Stimulated activated CD4-positive, alpha-beta T cell treated with anti-CD3 and anti-CD28 coated beads, TNF-alpha, amount 100 ng/mL, for 24 hours (primary cell): ENCODE measurements around the gene AADACL3.

Experiments
- DNase-seq, 3 experiments: peaks; one replicate each; pipeline ENCODE4 v3.0.0-alpha.2; 2020; ENCODE audit warnings: low read depth in 3 of 3

Gene AADACL3

DNA sequence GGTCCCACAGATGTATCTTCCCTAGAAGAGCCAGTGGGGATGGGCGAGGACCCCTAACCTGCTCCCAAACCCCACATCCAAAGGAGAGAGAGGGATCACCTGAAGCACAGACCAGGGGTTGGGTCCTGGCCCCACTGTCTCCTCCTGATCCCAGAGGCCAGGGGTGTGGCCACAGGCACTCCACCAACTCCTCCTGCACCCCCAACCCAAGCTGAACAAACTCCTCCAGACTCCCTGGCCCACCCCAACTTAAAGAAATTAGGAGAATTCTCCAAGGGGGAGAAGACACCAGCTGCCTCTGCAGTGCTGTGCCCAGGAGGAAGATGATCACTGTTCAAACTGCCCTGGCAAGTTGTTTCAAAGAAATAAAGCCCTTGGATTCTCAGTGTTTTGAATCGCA, 53.1 kb downstream of the AADACL3 start:
- no peak for DNase-seq

DNA sequence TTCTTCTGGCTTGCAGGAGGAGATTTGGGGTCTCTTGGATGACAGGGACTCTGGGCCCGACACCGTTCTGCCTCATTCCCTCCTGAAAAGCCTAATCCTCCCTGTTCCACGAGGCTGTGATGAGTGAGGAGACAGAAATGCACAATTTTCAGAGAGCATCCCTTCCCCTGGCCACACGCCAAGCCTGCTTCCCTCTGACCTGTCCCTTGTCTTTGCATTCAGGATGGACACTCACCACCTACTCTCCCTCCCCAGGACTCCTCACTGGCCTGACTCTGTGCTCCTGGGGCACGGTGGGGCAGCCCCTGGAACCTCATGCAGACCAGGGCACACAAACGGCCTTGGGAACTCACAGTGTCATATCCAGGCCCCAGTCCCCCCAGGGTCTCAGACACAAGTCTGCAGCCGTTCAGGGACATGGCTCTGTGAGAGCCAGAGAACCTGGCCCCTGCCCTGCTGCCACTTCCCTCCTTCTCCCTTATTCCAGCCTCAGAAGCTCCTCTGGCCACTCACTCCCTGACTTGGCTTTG, 54.1 kb downstream of the AADACL3 start:
- DNase-seq = no peak

DNA sequence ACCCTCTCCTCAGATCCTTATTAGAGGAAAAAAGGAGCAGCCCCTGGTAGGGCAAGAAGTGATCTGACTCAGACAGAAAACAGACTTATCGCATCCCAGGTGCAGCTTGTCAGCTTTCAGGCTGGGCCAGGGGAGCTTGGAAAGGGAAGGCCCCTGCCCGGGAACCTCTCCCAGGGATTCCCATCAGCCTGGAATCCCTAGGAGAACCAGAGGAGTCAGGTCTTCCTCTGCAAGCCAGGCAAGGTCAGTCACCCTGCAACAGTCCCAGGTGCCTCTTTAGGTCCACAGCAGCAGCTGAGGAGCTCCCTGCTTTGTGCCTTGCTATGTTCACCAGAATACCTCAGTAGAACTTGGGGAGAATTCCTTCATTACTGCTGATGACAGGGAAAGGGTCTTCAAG, 54.7 kb downstream of the AADACL3 start:
- no peak for DNase-seq

DNA sequence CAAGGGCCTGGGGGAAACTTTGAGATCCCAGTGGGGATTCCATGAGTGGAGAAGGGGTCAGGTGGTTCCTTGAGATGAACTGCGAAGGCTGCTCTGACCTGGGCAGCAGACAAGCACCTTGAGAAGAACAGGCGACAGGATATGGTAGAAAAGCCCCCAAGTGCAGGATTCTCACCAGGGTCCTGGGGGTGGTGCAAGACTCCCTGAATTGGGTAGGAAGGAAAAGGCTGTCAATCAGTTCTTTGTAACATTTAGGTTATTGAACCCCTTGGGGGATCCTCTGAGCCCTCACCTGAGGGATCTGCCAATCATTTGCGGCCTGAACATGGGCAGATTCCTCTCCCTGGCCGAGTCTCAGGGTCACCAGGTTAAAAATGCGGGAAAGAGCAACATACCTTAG, 55.3 kb downstream of the AADACL3 start:
- DNase-seq = no peak

DNA sequence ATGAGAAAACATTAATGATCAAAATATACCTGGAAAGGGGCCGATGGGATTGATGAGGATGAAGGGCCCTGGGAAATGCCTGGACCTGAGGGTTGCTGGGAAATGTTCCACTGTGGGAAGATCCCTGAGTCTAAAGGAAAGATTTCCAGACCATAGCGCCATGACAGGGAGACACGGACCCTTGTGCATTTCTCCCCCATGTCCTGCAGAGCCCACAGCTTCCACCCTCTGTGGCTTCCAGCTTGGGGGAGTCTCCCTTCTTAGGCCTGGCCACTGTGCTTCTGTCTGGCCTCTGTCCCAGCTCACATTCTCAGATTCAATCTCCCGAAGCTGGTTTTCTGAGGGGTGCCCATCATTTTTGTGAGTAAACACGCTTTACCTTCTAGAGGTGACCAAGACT, 56.6 kb downstream of the AADACL3 start:
- no peak for DNase-seq

DNA sequence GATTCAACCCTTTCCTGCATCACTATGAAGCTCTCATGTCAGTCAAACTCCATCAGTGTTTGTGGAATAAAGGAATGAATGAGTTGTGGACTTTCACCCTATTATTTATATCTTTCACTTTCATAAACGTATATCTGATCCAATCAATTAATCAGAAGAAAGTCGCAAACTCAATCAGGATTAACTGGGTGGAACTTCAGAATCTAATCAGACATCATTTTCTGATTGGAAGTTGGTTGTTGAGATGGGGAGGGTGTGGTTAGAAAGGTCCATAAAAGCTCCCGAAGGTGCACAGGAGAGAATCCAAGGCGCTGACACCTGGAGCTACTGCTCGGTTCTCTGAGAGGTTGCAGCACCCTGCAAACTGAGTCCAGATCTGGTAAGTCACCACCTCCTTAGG, 57.5 kb downstream of the AADACL3 start, which contains the start of gene PRAMEF12:
Gene PRAMEF12, plus strand, starts transcription at position 301 of the 400 bp plus-strand sequence. CDS start 1,130 bp downstream, outside the sequence.
- DNase-seq = no peak

DNA sequence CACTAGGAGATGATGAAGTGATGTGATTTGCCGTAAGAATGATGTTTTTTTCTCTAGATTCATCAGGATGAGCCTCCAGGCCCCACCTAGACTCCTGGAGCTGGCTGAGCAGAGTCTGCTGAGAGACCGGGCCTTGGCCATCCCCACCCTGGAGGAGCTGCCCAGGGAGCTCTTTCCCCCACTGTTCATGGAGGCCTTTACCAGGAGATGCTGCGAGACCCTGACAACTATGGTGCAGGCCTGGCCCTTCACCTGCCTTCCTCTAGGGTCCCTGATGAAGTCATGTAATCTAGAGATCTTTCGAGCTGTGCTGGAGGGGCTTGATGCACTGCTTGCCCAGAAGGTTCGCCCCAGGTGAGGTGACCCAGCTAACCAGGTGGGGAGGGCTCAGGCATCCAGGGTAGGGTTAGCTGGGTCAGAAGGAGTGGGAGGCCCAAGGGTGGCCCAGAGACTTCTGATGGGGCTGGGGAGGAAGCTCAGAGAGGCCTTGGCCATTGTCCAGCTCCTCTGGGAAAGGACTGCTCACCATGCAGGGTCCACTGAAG, 59.0 kb downstream of the AADACL3 start:
- DNase-seq = no peak

DNA sequence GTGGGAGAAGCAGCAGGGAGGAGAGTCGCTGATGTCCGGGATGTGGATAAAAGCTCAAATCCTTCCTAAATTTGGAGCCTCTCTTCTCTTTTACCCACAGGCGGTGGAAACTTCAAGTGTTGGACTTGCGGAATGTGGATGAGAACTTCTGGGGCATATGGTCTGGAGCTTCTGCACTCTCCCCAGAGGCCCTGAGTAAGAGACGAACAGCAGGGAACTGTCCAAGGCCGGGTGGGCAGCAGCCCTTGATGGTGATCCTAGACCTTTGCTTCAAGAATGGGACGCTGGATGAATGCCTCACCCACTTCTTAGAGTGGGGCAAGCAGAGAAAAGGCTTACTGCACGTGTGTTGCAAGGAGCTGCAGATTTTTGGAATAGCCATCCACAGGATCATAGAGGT, 59.5 kb downstream of the AADACL3 start:
- no peak for DNase-seq

DNA sequence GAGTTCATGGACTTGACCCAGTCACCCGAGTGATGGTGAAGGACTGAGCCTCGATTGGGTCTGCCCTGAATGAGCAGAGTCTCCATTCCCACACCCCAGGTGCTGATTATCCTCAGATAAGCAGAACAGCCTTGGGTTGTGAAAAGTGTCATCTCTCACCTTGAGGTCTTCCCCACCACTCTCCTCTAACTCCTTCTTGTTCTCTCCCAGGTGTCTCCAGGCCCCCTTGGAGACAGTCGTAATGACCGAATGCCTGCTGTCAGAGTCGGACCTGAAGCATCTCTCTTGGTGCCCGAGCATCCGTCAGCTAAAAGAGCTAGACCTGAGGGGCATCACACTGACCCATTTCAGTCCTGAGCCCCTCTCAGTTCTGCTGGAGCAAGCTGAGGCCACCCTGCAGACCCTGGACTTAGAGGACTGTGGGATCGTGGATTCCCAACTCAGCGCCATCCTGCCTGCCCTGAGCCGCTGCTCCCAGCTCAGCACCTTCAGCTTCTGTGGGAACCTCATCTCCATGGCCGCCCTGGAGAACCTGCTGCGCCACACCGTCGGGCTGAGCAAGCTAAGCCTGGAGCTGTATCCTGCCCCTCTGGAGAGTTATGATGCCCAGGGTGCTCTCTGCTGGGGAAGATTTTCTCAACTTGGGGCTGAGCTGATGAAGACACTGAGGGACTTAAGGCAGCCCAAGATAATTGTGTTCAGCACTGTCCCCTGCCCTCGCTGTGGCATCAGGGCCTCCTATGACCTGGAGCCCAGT, 61.1 kb downstream of the AADACL3 start:
- DNase-seq = no peak
